Tibial artery (tissue), 4 donors: ENCODE data around the gene ZNF865.

Experiments used
- DNase-seq, 2 donors: peaks; one replicate each; pipeline ENCODE4 v3.0.0-alpha.2; 2019
- H3K27ac ChIP-seq, 2 donors: fragments of 200-600 bp; sonication (generic) in 1 of 2; 1 replicate in 1 of 2; 2 replicates in 1 of 2; pipeline ENCODE4 v1.5.1; 2018 to 2019; ENCODE audit warnings: mild to moderate bottlenecking in 1 of 2
- H3K27me3 ChIP-seq, 2 donors: fragments of 200-600 bp; sonication (generic) in 1 of 2; one replicate each; pipeline versions ENCODE4 v1.5.1 to v1.6.0; 2016 to 2019
- H3K36me3 ChIP-seq, 3 donors: fragments of 200-600 bp; sonication (generic) in 2 of 3; one replicate each; pipeline ENCODE4 v1.5.1; 2016 to 2019; ENCODE audit warnings: mild to moderate bottlenecking in 2 of 3
- H3K4me1 ChIP-seq, 4 donors: fragments of 200-600 bp; sonication (generic) in 2 of 4; 1 replicate in 3 of 4; 2 replicates in 1 of 4; pipeline ENCODE4 v1.5.1; 2016 to 2019
- H3K4me3 ChIP-seq, 2 donors: fragments of 200-600 bp; sonication (generic) in 1 of 2; 1 replicate in 1 of 2; 2 replicates in 1 of 2; pipeline ENCODE4 v1.5.1; 2018 to 2019; ENCODE audit warnings: mild to moderate bottlenecking in 2 of 2
- H3K9me3 ChIP-seq, 3 donors: fragments of 200-600 bp; sonication (generic) in 1 of 3; one replicate each; pipeline ENCODE4 v1.5.1; 2016 to 2019
- intact Hi-C: fragments of 100-400 bp; cut with DNase I; formaldehyde crosslinking; loops from one replicate; pipeline ENCODE4 v1.15.0; 2023; ENCODE audit warnings: low total_unique reads
- TF ChIP-seq, protein P1 (sequence below), 2 experiments: fragments of 200-600 bp in 1 of 2; fragments of 450-650 bp in 1 of 2; IDR thresholded peaks; one replicate each; pipeline ENCODE4 v1.5.1; 2017 to 2019; ENCODE audit warnings: antibody characterized with exemption in 2 of 2, mild to moderate bottlenecking in 1 of 2, moderate library complexity in 1 of 2

Gene ZNF865

DNA sequence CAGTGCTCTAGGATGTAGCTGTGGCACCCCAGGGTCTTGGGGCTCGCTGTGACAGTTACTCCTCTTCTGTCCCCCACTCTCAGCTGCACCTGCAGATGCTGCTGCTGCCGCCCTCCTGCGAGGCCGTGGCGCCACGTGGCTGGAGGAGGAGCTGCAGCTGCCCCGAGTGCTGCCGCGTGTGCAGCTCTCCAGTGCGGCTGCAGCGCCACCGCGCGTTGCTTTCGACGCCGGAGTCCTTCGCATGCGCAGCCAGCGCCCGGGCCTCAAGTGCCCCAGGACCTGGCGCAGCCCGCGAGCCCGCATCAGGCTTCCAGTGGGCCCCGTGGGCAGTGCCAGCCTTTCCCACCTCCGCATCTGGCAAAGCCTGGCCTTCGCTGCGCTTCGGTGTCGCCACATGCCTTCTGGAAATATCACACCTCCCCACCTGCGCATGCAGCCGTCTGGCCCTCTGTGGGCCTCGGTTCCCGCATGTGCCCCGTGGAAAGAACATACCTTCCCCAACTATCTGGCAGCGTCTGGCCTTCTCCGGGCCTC, 34.7 kb downstream of the ZNF865 start:
- peak overlapping the region; percentile 86 to 92 for H3K4me3 ChIP-seq
- intact Hi-C loops: no loop called here
- peak; percentile 50 to 81 for DNase-seq
- peaks cover 0 to 12% (median 6%) of the 10 kb centered on the region in 3 donors for H3K36me3 ChIP-seq
- no peaks in the 10 kb centered on the region for H3K9me3 ChIP-seq
- H3K4me1 ChIP-seq: peaks cover 5 to 88% (median 68%) of the 10 kb centered on the region in 4 donors
- peak overlapping the region; percentile 92 to 95 for H3K27ac ChIP-seq
- TF ChIP-seq, protein P1, sequence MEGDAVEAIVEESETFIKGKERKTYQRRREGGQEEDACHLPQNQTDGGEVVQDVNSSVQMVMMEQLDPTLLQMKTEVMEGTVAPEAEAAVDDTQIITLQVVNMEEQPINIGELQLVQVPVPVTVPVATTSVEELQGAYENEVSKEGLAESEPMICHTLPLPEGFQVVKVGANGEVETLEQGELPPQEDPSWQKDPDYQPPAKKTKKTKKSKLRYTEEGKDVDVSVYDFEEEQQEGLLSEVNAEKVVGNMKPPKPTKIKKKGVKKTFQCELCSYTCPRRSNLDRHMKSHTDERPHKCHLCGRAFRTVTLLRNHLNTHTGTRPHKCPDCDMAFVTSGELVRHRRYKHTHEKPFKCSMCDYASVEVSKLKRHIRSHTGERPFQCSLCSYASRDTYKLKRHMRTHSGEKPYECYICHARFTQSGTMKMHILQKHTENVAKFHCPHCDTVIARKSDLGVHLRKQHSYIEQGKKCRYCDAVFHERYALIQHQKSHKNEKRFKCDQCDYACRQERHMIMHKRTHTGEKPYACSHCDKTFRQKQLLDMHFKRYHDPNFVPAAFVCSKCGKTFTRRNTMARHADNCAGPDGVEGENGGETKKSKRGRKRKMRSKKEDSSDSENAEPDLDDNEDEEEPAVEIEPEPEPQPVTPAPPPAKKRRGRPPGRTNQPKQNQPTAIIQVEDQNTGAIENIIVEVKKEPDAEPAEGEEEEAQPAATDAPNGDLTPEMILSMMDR (IDR thresholded peaks at IDR 0.05): peak; percentile 37 to 38
- no peaks in the 10 kb centered on the region for H3K27me3 ChIP-seq

DNA sequence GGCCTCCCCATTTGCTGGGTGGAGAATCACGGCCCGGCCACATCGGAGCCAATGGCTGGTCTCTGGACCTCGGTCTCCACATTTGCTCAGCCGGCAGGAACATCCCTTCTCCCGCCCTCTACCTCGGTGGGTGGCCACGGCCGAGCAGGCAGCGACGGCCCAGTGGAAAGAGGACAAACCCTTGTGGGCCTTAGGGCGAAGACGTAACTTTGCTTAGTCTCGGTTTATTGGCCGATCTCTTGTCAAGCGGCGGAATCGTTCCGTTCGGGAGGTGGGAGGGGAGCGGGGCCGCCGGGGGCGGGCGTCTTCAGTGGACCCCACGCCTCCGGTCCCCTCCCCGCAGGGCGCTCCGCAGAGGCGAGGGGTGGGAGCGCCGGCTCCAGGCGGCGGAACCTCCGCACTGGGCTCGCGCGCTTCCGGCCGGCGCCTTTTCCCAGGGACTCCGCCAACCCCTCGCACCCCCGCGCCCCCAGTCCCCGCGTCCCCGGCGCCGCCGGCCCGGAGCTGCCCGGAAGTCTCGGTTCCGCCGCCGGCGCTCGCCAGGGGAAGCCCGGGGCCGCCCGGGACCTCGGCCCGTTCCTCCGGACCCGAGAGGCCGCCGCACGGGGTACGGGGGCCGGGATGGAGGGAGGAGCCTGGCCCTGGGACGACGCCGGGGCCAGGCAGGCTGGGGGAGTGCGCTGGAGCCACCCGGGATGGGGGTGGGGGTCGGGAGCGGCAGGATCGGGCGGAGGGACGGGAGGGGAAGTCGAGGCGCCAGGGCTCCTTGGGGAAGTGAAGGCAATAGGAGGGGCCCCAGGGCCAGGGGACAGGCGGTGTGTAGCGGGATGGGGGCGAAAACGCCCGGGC, 35.4 kb downstream of the ZNF865 start, which contains the start of gene ZNF580:
ZNF580 (plus strand) TSS at position 426 of the 849 bp plus-strand sequence. CDS start 1,507 bp downstream, outside the sequence.
- Histone ChIP-seq H3K27ac (peak within 1 kb of the TSS; percentile 92 to 95), H3K9me3 (no peaks in the 10 kb centered on the region), H3K36me3 (peaks cover 0 to 19% (median 10%) of the 10 kb centered on the region in 3 donors), H3K4me1 (peaks cover 5 to 88% (median 66%) of the 10 kb centered on the region in 4 donors), H3K4me3 (peak within 1 kb of the TSS; percentile 86 to 92), H3K27me3 (no peaks in the 10 kb centered on the region)
- TF ChIP-seq, protein P1 (IDR thresholded peaks at IDR 0.05): no peak
- peak in 1 of 2 donors; percentile 81 for DNase-seq
- intact Hi-C loops: no loop called here

- peak in 1 of 2 donors; percentile 29 for DNase-seq
- Histone ChIP-seq H3K36me3 (peaks cover 0 to 21% (median 10%) of the 10 kb centered on the region in 3 donors), H3K4me1 (peaks cover 2 to 80% (median 59%) of the 10 kb centered on the region in 4 donors), H3K9me3 (no peaks in the 10 kb centered on the region), H3K4me3 (peak overlapping the region; percentile 86 to 92), H3K27me3 (no peaks in the 10 kb centered on the region), H3K27ac (peak overlapping the region; percentile 92 to 95)
- intact Hi-C loops: no loop called here
- TF ChIP-seq, protein P1 (IDR thresholded peaks at IDR 0.05): no peak
These were observed 36.1 kb downstream of the ZNF865 start for GRCh38 chr19:55641426-55642152.

DNA sequence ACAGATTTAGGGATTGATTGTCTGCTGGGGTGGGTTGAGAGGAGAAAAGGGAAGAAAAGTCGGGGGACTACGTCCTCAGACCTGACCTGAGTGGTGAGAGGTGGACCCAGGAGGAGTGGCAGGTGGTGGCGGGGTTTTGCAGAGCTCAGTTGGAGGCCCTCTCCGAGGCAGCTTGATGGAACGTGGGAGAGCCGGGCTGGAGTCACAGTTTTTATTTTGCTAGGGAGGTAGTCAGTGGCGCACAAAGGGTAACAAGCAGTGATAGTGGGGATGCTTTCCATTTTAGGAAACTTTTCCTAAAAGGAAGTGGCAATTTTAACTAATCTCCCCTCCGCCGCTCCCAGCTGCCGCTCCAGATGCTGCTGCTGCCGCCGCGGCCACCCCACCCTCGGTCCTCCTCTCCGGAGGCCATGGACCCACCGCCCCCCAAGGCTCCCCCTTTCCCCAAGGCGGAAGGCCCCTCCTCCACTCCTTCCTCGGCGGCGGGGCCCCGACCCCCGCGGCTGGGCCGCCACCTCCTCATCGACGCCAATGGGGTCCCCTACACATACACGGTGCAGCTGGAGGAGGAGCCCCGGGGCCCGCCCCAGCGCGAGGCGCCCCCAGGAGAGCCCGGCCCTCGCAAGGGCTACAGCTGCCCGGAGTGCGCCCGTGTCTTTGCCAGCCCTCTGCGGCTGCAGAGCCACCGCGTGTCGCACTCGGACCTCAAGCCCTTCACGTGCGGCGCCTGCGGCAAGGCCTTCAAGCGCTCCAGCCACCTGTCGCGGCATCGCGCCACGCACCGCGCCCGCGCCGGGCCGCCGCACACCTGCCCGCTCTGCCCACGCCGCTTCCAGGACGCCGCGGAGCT, 36.9 kb downstream of the ZNF865 start:
- H3K36me3 ChIP-seq: peaks cover 0 to 21% (median 10%) of the 10 kb centered on the region in 3 donors
- TF ChIP-seq, protein P1 (IDR thresholded peaks at IDR 0.05): no peak
- no peaks in the 10 kb centered on the region for H3K9me3 ChIP-seq
- H3K27ac ChIP-seq: peak overlapping the region; percentile 92 to 95
- H3K4me1 ChIP-seq: peaks cover 0 to 77% (median 56%) of the 10 kb centered on the region in 4 donors
- peak overlapping the region; percentile 86 to 92 for H3K4me3 ChIP-seq
- intact Hi-C loops: no loop called here
- DNase-seq: no peak
- H3K27me3 ChIP-seq: no peaks in the 10 kb centered on the region
